HG02981 (cell line): Measurements from ENCODE around the gene CRTC1.

Source experiments
- ATAC-seq: cut with Tn5 transposase; IDR thresholded peaks from one replicate; pipeline ENCODE4 v1.9.1; 2021; ENCODE audit warnings: mild to moderate bottlenecking, moderate library complexity; ENCODE audit not compliant: unreplicated experiment

Gene CRTC1

DNA sequence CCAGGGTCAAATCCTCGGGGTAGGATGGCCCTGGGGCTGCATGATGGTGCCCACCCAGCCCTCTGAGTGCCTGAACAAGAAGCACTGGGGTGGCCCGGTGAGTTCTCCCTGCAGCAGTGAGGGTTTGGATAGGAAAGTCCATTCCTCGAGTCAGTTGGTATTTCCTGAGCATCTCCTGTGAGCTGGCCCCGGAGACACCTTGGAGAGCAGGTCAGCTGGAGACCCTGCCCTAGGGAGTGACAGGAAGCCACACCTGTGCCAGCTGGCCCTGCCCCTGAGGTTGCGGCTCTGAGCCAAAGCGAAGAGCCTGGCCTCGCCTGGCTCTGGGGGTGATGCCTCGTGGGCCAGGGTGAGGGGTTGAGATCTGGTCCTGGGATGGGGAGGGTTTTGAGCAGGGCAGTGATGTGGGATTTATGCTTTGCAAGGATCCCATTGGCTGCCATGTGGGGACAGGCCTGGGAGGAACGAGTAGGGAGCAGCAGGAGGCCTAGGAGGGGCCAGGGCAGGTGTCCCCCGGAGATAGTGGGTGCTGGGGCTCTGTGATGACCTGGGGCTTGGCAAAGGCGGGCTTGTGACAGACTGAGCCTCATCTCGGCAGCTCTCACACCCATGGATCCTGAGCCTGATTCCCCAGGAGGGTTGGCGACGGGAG is 16.0 kb downstream of the CRTC1 start:
- ATAC-seq = no peak

DNA sequence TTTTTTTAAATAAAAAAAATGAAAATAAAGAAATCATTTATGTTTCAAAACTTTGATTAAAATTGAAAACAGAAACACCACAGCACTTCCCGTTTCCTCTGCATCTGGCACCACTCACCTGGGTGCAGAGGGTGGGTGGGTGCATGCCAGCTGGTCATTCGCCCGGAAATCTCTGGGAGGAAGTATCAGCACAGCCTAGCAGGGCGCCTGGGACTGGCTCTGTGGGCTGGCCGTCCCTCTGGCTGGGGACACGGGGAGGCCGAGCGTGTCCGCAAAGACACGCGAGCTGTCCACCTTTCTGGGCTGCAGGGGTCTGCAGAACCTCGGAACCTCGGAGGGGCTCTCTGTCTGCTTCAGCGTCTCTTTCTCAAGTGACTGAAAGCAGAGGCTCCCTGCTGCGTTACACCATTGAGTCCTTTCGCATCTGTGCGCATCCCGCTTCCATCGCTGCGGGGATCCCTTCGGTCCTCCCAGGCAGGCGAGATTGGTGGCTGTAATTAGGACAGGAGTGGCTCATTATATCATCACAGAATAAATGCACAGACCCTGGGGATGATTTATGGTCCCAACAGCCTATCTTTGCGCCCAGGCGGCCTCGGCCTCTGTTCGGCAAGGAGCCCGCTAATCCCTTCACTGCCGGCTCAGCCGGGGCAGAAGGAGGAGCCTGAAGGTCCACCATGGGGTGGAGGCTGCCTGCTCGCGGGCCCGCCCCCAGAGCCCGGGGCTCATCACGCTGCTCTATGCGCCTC is 17.2 kb downstream of the CRTC1 start:
- ATAC-seq = peak; percentile 73

DNA sequence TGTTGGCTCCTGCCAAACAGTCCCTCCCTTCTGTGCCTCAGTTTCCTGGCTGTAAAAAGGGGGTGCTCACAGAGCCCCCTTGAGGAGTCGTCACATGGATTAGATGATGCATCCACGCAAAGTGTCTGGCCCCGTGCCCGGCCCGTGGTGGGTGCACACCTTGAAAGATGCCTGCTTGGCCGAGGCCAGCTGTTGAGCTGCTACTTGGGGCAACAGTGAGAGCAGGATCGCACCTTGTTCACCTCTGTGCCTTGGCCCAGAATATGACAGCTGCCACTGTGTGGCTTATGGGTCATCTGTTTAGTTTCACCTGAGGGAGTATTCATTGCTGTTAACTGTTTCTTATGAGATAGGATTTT is 17.7 kb downstream of the CRTC1 start:
- ATAC-seq = no peak

DNA sequence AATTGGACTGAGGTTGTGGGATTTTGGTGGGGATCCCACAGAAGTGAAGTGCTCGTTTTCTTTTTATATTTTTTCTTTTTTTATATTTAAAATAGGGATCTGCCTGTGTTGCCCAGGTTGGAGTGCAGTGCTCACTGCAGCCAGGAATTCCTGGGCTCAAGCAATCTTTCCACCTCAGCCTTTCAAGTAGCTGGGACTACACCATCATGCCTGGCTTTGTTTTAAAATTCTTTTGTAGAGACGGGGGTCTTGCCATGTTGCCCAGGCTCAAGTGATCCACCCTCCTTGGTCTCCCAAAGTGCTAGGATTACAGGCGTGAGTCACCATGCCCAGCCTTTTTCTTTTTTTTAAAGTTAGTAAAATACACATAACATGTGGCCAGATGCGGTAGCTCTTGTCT is 20.6 kb downstream of the CRTC1 start:
- ATAC-seq = no peak

DNA sequence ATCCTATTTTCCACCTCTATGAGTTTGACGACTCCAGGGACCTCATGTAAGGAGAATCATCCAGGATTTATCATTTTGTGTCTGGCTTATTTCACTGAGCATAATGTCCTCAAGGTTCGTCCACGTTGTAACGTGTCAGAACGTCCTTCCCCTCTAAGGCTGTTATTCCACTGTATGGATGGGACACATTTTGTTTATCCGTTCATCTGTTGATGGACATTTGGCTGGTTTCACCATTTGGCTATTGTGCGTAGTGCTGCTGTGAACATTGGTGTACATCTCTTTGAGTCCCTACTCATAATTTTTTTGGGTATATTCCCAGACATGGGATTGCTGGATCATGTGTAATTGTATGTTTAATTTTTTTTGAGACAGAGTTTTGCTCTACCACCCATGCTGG is 21.5 kb downstream of the CRTC1 start:
- no peak for ATAC-seq

DNA sequence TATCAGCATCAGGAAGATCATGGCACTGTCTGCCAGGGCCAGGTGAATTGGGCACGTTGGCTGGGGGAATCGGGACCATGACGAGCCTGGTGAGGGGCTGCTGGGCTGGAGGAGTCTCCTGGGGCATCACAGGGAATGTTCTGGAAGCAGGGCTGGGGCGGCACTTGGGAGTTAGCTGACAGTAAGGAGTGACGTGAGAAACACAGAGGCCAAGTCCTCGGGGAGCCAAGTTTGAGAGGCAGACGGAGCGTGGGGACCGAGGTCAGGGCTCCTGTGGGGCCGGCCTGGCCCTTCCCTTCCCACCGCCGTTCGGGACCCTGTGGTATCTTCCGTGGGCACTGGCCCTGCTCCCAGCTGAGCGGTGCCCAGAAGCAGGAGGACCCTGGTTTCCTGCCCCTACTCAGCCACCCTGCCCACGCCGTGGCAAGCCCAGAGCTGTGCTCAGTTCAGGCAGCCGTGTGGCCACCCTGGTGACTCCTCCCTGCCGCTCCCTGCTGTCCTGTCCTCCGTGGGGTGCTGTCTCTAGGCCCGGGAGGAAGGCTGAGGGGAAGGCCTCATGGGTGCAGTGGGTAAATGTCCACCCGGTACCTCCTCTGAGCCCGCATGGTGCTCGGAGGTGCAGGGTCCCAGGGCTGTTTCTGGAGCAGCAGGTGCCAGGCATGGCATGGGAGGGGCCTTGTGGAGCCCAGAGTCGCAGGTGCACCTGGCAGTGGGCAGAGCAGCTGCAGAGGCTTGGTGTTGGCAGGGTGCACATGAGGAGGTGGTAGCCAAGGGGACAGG is 25.2 kb downstream of the CRTC1 start:
- ATAC-seq = no peak

DNA sequence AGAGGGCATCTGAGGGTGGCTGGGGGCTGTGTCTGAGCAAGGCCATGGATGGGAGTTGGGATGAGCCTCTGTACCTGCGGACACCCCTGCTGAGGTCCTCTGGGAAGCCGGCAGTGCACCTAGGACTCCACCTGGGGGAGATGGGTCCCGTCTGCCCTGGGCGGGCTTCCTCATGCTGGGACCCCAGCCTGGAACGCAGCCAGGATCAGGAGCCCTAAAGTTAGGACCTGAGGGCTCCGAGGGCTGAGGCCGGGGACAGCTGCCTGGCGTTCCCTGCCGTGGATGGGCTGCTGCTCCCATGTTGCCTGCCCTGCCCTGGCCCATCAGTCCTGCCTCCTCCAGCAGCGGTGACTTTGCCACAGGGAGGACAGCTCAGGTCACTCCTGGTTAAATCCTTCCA is 26.1 kb downstream of the CRTC1 start:
- no peak for ATAC-seq

DNA sequence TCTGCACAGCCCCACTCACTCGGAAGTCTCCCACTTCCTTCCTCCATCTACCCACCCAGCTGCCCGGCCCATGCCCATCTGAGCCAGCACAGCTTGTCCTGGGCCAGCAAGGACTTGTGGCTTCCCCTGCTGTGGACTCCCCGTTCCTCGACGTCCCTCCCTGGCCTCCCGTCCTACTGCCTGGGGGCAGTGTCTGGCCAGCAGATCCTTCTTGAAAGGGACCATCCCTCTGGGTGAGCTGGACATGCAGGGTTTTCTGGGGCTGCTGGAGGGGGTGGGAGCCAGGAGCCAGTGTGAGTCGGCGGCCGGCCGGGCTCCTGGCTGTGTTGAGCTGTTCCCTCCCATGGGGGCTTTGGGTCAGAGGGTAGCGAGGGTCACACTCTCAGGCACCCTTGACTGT is 26.7 kb downstream of the CRTC1 start:
- ATAC-seq = no peak

DNA sequence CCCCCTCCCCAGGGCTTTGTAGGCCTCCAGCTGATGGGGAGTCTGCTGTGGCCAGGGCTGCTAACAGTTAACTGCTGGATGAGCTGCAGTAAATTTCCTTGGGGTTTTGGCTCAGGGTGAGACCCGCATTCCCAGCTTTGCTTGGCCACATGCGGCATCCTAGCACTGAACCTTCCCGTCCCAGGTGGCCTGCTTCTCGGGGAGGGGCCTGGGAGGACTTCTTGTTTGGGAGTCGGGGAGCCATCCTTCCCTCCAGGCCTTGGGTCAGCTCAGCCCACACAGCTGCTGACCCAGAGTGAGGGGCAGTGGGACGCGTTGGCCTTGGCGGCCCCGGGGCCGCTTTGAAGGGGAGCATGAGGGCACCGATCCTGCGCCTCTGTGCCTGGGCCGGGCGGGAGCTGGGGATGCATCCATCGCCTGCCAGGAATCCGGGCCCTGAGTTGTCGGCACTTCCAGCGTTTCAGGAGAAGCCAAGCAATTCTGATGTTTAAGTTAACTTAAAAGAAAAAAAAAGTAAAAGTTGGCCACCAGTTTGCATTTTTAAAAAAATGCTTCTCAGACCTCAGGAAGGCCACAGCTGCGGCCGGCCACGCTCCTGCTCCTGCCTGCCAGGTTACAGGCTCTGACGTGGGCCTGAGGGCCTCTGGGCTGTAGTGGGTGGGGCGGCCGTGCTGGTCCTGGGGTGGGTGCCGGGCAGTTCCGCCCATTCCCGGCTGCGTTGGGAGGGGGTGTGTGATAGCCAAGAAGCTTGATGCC is 27.7 kb downstream of the CRTC1 start:
- no peak for ATAC-seq

DNA sequence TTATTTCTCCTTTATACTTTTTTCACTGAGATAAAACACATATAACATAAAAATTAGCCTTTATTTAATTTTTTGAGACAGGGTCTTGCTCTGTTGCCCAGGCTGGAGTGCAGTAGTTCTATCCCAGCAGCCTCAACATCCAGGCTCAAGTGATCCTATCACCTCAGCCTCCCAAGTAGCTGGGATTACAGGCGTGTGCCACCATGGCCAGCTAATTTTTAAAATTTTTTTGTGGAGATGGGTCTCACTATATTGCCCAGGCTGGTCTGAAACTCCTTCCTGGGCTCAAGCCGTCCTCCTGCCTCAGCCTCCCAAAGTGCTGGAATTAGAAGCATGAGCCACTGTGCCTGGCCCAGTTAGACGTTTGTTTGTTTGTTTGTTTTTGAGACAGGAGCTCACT is 28.4 kb downstream of the CRTC1 start:
- ATAC-seq = no peak

DNA sequence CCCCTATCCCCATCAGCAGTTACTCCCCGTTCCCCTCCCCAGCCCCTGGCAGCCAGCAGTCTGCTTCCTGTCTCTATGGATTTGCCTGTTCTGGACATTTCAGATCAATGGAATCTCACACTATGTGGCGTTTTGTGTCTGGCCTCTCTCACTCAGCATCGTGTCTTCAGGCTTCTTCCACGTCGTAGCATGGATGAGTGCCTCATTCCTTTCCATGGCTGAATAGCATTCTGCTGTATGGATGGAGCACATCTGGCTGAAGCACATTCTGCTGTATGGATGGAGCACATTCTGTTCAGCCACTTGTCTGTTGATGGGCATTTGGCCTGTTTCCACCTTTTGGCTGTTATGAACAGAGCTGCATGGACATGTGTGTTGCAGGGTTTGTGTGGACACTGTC is 29.5 kb downstream of the CRTC1 start:
- no peak for ATAC-seq

DNA sequence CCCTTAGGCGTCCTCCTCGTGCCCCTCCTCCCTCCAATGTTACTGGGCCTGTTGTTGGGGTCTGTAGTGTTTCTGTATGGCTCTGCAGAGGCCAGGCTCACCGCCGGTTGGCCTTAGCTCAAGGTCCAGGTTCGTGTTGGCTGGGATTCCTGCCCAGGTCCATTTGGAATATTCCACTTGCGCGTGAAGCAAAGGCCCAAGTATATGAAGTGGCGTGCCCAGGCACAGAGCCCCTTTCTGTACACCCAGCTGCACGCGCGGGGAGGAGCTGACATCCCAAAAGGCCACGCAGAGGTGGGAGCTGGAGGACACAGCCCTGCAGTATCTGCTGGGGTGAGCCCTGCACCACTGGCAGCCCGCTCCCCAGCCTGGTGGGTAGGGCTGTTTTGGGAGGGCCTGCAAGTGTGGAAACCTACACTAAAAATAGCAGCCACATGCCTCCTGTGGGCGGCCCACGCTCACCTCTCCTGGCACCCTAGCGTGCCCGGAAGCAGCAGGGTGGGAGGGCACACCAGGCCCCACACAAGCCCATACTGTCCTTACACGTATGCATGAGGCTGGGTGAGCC is 30.2 kb downstream of the CRTC1 start:
- ATAC-seq = no peak

DNA sequence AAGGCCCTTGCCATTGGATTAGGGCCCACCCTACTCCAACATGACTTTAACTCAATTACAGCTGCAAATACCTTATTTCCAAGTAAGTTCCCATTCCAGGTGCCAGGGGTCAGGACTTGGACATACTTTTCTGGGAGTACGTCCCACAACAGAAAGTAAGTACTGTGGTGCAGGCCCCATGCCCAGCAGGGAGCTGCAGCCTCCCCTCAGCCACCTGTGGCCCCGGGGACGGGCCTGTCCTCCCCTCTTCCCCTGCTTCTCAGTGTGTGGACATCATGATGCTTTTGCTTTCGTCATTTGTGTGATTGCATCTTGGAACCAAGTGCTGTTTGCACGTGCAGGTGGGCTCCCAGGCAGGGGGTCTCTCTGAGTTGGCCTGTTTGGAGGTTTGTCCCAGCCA is 31.9 kb downstream of the CRTC1 start:
- no peak for ATAC-seq

DNA sequence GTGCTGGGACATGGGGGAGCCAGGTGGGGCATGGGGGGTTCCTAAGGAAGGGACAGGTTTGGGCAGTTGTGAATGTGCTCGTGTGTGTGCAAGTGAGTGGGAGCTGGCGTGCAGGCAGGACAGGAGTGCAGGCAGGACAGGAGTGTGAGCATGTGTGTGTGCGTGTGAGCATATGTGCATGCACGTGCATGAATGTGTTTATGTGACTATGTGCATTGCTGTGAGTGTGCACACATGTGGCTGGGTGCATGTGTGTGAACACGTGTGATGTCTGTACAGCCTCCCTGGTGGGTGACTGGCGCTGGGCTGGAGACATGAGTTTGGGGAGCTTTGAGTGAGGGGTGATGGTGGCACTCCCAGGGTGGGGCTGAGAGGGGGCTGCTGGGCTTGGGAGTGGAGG is 33.4 kb downstream of the CRTC1 start:
- ATAC-seq = no peak

DNA sequence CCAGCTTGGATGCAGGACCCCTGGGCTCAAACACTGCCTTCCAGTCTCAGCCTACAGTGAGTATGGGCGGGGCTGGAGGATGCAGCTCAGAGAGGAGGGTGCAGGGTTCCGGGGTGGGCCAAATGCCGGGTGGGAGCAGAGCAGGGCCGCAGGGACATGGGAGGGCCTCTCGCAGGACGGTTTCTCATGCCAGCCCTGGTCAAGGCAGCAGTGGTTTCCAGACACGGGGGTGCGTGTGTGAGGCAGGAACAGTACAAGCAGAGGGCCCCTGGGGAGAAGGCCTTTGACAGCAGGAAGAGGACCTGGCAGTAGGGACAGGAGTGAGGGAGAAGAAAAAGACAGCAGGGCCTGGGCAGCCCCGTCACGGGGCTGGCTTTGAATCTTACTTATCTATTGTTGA is 34.1 kb downstream of the CRTC1 start:
- no peak for ATAC-seq

DNA sequence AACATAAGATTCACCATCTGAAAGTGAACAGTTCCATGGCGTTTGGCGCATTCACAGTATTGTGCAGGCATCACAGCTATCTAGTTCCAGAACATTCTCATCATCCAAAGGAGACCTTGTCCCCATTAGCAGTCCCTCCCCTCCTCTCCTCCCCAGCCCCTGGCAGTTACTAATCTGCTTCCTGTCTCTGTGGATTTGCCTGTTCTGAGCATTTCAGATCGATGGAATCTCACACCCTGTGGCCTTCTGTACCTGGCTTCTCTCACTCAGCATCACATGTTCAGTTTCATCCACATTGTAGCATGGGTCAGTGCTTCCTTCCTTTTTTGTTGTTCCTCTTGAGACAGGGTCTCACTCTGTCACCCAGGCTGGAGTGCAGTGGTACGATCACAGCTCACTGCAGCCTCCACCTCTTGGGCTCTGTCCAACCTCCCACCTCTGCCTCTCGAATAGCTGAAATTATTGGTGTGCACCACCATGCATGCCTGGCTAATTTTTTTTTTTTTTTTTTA is 34.6 kb downstream of the CRTC1 start:
- ATAC-seq = no peak

DNA sequence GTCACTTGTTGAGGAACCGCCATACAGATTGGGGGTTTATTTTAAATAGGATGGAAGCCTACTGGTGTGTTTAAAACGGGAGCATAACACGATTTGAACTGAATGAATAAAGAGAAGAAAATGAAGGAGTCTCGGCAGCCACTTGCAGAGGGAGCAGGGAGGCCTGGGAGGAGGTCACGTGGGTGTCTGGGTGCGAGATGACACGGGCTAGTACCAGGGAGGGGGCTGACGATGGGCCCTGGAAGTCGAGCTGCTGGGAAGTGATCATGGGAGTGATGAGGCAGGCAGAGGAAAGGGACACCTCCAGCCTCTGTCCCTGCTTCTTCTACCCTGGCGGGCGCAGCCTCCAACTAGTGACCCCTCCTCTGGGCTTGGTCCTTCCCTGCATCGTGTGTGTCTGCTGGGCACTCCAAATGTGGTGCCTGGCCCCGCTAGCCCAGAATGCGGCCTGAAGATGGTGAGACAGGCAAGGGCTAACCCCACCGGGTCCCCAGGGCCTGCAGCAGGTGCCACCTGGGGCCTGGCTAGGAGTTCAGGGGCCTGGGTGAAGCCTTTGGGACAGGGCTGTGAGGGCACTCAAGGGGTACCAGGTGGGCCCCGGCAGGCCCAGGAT is 35.5 kb downstream of the CRTC1 start:
- ATAC-seq = no peak

DNA sequence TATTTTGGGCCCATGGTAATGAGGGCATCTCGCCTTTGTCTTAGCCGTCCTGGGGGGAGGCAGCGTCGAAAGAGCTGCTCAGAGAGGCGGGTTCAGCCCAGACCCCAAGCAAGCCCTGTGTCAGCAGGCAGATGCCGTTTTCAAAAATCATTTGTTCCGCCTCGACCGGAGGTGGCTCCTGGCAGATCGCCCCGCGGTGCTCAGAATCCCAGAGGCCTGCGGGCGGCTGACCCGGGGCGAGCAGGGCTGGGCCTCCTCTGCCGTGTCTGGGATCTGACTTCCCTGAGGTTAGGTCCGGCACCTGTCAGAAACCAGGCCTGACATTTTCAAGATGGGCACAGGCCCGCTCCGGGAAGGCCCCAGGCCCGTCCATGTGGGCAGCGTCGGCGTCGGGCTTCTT is 36.1 kb downstream of the CRTC1 start:
- ATAC-seq = no peak

DNA sequence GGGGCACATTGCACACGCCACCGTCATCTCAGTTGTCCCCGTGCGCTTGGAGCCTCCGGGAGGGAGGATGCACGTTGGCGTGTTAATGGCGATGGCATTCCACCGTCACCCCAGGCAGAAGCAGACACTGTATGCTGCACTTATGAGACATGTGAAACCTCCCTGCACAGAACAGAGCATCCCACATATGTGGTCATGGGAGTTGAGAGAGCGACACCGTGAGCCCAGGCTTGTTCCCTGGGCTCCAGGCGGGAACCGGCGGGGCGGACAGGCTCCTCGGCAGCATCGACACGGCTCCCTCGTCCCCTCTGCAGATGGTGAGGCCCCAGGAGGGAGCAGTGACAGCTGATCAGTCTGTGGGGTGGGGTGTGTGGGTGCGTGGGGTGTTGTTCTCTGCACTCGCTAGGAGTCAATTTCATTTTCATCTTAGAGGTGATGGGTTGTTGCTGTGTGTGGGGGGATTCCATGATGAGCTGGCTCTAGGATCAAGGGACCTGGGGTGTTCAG is 40.4 kb downstream of the CRTC1 start:
- no peak for ATAC-seq
